Stimulated activated CD8-positive, alpha-beta memory T cell treated with anti-CD3 and anti-CD28 coated beads, Interleukin-4, amount 100 ng/mL, for 24 hours (primary cell): ENCODE results near the gene UGT1A5.
"Not testable (repeated sequence)": the region's sequence is repeated elsewhere in the genome, so short reads cannot be mapped to it uniquely, and the experiment has no call there.

Experiments
- DNase-seq: peaks from one replicate; pipeline ENCODE4 v3.0.0-alpha.2; 2020; ENCODE audit warnings: low read depth

UGT1A5 gene

GRCh38 chr2:233746475-233747282, 34.0 kb downstream of the UGT1A5 start:
- no peak for DNase-seq

DNA sequence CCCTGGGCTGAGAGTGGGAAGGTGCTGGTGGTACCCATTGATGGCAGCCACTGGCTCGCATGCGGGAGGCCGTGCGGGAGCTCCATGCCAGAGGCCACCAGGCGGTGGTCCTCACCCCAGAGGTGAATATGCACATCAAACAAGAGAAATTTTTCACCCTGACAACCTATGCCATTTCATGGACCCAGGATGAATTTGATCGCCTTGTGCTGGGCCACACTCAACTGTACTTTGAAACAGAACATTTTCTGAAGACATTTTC, 34.5 kb downstream of the UGT1A5 start:
- DNase-seq: no peak

DNA sequence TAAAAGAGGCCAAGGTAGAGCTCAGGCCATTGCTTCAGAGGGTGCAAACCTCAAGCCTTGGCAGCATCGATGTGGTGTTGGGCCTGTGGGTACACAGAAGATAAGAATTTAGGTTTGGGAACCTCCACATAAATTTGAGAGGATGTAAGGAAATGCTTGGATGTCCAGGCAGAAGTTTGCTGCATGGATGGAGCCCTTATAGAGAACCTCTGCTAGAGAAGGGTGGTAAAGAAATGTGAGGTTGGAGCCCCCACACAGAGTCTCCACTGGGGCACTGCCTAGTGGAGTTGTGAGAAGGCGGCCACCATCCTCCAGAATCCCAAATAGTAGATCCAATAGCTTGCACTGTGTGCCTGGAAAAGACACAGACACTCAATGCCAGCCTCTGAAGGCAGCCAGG, 38.0 kb downstream of the UGT1A5 start:
- DNase-seq: not testable (repeated sequence)

- DNase-seq: not testable (repeated sequence)
Observed at GRCh38 chr2:233751212-233752009, 38.7 kb downstream of the UGT1A5 start.

DNA sequence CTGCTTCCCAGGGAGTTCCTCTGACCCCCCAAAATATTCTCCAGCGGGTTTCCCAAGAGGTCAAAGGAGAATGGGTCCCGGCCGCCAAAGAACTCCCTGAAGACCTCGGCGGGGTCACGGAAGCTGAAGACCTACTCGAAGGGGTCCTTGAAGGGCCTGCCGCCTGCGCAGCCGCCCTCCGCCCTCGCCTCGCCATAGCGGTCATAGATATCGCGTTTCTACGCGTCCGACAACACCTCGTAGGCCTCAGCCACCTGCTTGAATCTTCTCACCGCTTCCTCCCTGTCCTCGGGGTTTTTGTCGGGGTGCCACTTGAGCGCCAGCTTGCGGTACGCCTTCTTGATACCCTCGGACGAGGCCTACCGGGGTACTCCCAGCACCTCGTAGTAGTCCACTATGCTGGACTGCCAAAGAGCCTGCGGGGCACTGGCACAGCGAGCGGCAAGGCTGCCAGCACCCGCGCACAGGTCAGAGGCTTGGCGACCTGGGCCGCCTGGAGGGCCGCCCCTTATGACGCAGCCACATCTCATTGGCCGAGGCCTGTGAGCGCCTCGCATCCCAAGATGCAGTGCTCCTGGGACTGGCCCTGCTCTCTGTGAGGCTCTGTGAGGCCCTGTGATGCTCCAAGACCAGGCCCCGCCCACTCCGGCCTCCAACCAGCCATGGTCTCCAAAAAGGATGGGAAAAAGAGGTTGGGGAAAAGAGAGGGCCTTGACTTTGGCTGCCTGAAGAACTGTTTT, 42.3 kb downstream of the UGT1A5 start:
- no peak for DNase-seq

DNA sequence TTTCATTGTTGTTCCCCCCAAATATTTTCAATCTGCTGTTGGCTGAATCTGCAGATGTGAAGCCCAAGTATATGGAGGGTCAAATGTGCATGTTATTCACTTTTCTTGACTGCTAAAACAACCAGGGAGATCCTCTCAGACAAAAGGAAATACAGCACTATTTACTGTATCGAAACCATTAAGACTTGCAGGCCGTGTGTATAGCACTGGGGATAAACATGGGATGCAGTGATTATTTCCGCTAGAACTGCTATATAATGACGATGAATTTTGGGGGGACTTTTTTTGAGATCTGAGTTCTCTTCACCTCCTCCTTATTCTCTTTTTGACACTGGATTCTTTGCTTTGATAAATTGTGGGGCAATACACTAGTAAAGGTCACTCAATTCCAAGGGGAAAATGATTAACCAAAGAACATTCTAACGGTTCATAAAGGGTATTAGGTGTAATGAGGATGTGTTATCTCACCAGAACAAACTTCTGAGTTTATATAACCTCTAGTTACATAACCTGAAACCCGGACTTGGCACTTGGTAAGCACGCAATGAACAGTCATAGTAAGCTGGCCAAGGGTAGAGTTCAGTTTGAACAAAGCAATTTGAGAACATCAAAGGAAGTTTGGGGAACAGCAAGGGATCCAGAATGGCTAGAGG, 43.8 kb downstream of the UGT1A5 start:
- DNase-seq: no peak

GRCh38 chr2:233758141-233758540, 45.4 kb downstream of the UGT1A5 start:
- DNase-seq: no peak

- DNase-seq: no peak
Observed at GRCh38 chr2:233758849-233759248, 46.1 kb downstream of the UGT1A5 start.

DNA sequence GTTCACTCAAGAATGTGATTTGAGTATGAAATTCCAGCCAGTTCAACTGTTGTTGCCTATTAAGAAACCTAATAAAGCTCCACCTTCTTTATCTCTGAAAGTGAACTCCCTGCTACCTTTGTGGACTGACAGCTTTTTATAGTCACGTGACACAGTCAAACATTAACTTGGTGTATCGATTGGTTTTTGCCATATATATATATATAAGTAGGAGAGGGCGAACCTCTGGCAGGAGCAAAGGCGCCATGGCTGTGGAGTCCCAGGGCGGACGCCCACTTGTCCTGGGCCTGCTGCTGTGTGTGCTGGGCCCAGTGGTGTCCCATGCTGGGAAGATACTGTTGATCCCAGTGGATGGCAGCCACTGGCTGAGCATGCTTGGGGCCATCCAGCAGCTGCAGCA, 47.3 kb downstream of the UGT1A5 start, which contains the start of gene UGT1A1:
Gene UGT1A1 (plus strand): TSS at position 228 of the 400 bp plus-strand sequence. CDS start 18 bp downstream, at position 246.
- no peak for DNase-seq

DNA sequence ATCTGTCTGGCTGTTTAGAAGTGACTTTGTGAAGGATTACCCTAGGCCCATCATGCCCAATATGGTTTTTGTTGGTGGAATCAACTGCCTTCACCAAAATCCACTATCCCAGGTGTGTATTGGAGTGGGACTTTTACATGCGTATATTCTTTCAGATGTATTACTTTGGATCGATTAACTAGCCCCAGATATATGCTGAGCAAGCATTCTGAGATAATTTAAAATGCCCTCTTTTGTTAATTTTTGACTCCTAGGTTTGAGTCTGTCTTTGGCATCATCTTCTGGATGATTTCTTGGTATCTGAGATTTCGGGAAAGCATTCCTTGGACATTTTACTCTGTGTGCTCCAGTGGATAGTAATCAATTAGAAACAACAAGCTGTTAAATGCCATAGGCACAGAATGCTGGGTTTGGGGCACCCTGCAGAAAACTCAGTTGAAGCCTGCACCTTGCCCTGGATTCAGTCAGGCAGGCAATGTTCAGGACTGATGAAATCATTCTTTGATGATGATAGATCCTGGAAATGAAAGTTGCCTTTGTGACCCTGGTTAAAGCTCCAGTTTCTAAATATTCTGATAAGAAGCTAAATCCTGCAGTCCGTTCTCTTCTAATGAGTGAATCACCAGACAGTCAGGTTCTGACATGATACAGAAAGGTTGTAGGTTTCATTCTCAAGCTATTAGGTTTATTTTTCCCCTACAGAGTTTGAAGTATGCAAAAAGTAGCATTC, 48.5 kb downstream of the UGT1A5 start:
- no peak for DNase-seq

DNA sequence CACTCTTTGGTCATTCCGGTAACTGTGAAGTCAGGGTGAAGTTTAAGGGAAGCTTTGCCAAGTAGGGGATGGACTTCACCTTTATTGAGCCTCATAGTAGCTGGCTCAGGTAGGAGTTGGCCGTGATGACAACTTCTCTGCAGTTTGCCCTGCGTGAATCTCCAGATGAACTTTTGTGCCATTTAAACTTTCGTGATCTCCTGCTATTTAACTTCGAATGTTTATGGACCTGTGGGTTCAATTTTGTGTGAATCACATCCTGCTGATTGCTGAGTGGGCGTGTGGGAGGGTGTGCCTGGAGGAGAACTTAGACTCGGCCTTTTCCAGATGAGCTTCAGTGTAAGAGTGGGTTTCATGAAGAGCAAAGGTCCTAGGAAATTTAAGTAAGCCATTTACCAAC, 51.6 kb downstream of the UGT1A5 start:
- DNase-seq: no peak

DNA sequence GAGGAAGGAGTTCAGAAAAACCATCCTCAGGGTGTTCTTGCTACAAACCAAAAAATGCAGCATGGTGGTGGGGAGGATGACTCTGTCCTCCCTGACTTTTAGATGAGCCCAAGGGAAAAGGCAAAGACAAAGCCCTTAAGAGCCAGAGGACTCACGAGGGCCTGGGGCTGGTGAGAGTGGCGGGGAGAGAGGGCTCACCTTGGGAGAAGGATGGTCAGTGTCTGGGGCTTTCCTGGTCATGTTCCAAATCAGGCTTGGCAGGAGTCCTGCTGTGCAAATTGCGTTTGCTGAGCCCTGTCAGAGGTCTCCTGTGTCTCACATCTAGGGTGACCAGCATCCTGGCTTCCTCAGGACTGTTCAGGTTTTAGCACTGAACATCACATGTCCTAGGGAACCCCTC, 52.1 kb downstream of the UGT1A5 start:
- no peak for DNase-seq

DNA sequence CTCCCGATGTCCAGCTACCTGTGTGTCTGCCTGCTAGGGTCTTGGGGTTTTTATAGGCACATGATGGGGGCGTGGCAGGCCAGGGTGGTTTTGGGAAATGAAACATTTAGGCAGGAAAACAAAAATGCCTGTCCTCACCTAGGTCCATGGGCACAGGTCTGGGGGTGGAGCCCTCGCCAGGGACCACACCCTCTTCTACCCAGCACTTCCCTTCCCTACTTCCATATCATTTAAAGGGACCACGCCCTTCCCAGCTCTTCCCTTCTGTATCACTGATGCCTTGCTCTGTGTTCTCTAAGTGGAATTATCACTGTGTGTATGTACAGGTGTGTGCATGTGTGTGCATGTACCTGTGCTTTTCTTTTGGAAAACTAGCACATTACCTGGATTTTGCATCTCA, 53.7 kb downstream of the UGT1A5 start:
- DNase-seq: no peak

DNA sequence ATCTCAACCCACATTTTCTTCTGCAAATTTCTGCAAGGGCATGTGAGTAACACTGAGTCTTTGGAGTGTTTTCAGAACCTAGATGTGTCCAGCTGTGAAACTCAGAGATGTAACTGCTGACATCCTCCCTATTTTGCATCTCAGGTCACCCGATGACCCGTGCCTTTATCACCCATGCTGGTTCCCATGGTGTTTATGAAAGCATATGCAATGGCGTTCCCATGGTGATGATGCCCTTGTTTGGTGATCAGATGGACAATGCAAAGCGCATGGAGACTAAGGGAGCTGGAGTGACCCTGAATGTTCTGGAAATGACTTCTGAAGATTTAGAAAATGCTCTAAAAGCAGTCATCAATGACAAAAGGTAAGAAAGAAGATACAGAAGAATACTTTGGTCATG, 55.4 kb downstream of the UGT1A5 start:
- DNase-seq: no peak

DNA sequence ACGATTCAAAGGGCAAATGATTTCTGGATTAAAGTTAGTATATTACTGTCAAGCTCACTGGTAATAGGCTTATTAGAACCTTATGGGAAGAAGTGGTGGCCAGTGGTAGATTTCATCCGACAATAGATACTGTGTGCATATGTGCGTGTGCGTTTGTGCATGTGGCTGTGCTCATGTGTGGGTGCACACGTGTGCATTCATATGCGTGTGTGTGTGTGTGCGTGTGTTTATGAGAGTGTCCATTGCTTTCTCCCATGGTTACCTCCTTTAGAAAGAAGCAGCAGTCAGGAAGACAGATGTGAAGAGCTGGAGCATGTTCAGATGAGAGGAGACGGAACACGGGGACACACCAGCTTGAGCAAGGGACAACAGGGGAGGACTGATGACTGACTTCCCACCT, 56.6 kb downstream of the UGT1A5 start:
- no peak for DNase-seq

DNA sequence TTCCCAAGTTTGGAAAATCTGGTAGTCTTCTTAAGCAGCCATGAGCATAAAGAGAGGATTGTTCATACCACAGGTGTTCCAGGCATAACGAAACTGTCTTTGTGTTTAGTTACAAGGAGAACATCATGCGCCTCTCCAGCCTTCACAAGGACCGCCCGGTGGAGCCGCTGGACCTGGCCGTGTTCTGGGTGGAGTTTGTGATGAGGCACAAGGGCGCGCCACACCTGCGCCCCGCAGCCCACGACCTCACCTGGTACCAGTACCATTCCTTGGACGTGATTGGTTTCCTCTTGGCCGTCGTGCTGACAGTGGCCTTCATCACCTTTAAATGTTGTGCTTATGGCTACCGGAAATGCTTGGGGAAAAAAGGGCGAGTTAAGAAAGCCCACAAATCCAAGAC, 59.4 kb downstream of the UGT1A5 start:
- no peak for DNase-seq

DNA sequence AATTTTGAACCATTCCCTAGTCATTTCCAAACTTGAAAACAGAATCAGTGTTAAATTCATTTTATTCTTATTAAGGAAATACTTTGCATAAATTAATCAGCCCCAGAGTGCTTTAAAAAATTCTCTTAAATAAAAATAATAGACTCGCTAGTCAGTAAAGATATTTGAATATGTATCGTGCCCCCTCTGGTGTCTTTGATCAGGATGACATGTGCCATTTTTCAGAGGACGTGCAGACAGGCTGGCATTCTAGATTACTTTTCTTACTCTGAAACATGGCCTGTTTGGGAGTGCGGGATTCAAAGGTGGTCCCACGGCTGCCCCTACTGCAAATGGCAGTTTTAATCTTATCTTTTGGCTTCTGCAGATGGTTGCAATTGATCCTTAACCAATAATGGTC, 59.9 kb downstream of the UGT1A5 start:
- DNase-seq: no peak

DNA sequence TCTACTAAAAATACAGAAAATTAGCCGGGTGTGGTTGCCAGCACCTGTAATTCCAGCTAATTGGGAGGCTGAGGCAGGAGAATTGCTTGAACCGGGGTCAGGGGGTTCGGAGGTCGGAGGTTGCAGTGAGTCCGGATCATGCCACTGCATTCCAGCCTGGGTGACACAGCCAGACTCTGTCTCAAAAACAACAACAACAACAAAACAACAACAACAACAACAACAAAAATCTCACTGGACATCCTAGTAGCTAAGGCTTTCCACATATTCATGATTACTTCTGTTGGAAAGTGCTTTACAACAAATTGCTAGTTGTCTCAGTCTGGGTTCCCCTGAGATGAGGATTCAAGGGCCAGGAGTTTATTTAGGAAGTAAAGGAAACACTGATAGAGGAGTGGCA, 61.1 kb downstream of the UGT1A5 start:
- DNase-seq: no peak

GRCh38 chr2:233775414-233775813, 62.7 kb downstream of the UGT1A5 start:
- DNase-seq: no peak

GRCh38 chr2:233778030-233778429, 65.3 kb downstream of the UGT1A5 start, which contains the start of gene MROH2A:
Gene MROH2A (plus strand): TSS chr2:233778330. CDS start chr2:233779359, 1,029 bp downstream.
- DNase-seq: no peak

GRCh38 chr2:233779722-233780121, 67.0 kb downstream of the UGT1A5 start:
- no peak for DNase-seq

GRCh38 chr2:233780771-233781170, 68.1 kb downstream of the UGT1A5 start:
- no peak for DNase-seq
